K562 (cell line): ENCODE data around the gene MLN. TPM values are rescaled to one million over a fixed set of nuclear protein-coding genes. Genes with fewer than 3 reads are reported as not detected.

ENCODE experiments used
- BCOR ChIP-seq: fragments of 450-650 bp; IDR thresholded peaks from 2 replicates; pipeline ENCODE4 v1.6.1; 2016
- HMGN3 ChIP-seq: IDR thresholded peaks from 2 replicates; pipeline ENCODE4 v1.6.1; 2011; ENCODE audit warnings: borderline replicate concordance, low read depth, mild to moderate bottlenecking, mixed read lengths, low read length; ENCODE audit not compliant: insufficient read length; ENCODE audit errors: extremely low read depth
- KDM1A ChIP-seq, 2 experiments: fragments of 450-650 bp; IDR thresholded peaks; 2 replicates each; pipeline ENCODE4 v1.6.1; 2016; ENCODE audit warnings: mild to moderate bottlenecking in 2 of 2
- PTRF ChIP-seq: fragments of 450-650 bp; IDR thresholded peaks from 2 replicates; pipeline ENCODE4 v1.6.1; 2016; ENCODE audit warnings: mild to moderate bottlenecking, missing genetic modification characterization, missing compliant biosample characterization
- RBM25 ChIP-seq: fragments of 200-400 bp; formaldehyde crosslinking; IDR thresholded peaks from 2 replicates; pipeline ENCODE4 v1.6.1; 2018; ENCODE audit warnings: low read length, low read depth, moderate library complexity; ENCODE audit not compliant: severe bottlenecking
- SMARCA5 ChIP-seq: fragments of 450-650 bp; IDR thresholded peaks from 2 replicates; pipeline ENCODE4 v1.6.1; 2016
- SRF ChIP-seq, 2 experiments: fragments of 250-450, 450-650 bp in 1 of 2; sonication (Bioruptor Pico) in 1 of 2; sonication (generic) in 1 of 2; formaldehyde crosslinking; IDR thresholded peaks; 2 replicates each; pipeline versions ENCODE4 v1.5.0 to v1.5.1; 2020 to 2022; ENCODE audit warnings: mild to moderate bottlenecking in 1 of 2, missing genetic modification reagents in 1 of 2
- ZNF592 ChIP-seq: fragments of 450-650 bp; IDR thresholded peaks from 2 replicates; pipeline ENCODE4 v1.6.1; 2017; ENCODE audit warnings: antibody characterized with exemption, mild to moderate bottlenecking
- polyA plus RNA-seq, 8 experiments: library from polyadenylated mRNA; depleted of rRNA in 4 of 8; stranded (reverse) in 5 of 8; unstranded in 3 of 8; fragments of >200 nt; fragmentation: Nextera tagmentation in 2 of 8; fragmentation: Illumina TruSeq in 1 of 8; extraction: Ambion mirVana in 2 of 8; extraction: Trizol in 1 of 8; gene quantifications; 2 replicates each; pipeline versions ENCODE4 v1.2.1 to v1.2.3, GENCODE V29; 2011 to 2014; ENCODE audit warnings: inconsistent platforms in 1 of 8, missing spikeins in 1 of 8
- total RNA-seq, 7 experiments: library from RNA; depleted of rRNA in 6 of 7; stranded (reverse); fragments of >200 nt in 6 of 7; fragmentation: Illumina TruSeq in 2 of 7; extraction: Trizol in 2 of 7; gene quantifications; 2 replicates each; pipeline versions ENCODE4 v1.2.1 to v1.2.3, GENCODE V29; 2011 to 2021; ENCODE audit warnings: low replicate concordance in 1 of 7
- TF ChIP-seq, protein P1 (sequence below), 2 experiments: fragments of 450-650 bp; formaldehyde crosslinking in 1 of 2; IDR thresholded peaks; 2 replicates each; pipeline versions ENCODE4 v1.4.0 to v1.6.1; 2014 to 2020; ENCODE audit warnings: mild to moderate bottlenecking in 2 of 2, borderline replicate concordance in 1 of 2, low read depth in 1 of 2

Gene MLN
- total and polyA plus RNA-seq, 9 of the 15 experiments (the other 6 are each of a cell fraction or from before 2014, with no cell fraction given) = not detected

- TF ChIP-seq, protein P1, sequence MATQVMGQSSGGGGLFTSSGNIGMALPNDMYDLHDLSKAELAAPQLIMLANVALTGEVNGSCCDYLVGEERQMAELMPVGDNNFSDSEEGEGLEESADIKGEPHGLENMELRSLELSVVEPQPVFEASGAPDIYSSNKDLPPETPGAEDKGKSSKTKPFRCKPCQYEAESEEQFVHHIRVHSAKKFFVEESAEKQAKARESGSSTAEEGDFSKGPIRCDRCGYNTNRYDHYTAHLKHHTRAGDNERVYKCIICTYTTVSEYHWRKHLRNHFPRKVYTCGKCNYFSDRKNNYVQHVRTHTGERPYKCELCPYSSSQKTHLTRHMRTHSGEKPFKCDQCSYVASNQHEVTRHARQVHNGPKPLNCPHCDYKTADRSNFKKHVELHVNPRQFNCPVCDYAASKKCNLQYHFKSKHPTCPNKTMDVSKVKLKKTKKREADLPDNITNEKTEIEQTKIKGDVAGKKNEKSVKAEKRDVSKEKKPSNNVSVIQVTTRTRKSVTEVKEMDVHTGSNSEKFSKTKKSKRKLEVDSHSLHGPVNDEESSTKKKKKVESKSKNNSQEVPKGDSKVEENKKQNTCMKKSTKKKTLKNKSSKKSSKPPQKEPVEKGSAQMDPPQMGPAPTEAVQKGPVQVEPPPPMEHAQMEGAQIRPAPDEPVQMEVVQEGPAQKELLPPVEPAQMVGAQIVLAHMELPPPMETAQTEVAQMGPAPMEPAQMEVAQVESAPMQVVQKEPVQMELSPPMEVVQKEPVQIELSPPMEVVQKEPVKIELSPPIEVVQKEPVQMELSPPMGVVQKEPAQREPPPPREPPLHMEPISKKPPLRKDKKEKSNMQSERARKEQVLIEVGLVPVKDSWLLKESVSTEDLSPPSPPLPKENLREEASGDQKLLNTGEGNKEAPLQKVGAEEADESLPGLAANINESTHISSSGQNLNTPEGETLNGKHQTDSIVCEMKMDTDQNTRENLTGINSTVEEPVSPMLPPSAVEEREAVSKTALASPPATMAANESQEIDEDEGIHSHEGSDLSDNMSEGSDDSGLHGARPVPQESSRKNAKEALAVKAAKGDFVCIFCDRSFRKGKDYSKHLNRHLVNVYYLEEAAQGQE (IDR thresholded peaks at IDR 0.05; ENCODE audit: borderline replicate concordance) = peak; percentile 83
- TF ChIP-seq, protein P1 (CRISPR knock-in tag; IDR thresholded peaks at IDR 0.05; ENCODE audit: low read depth) = no peak
- TF ChIP-seq SMARCA5 (peak; percentile 44; the same call in 1 of the 2 replicates), RBM25 (peak; percentile 88), KDM1A (IDR thresholded peaks at IDR 0.05) (0 out of 4 replicates have a peak, but pooled peaks of 1 of the 2 experiments have one; percentile 11), BCOR (peak; percentile 63), SRF (CRISPR knock-in tag; IDR thresholded peaks at IDR 0.05) (no peak), ZNF592 (0 out of 2 replicates have a peak, but pooled peaks have one; percentile 30), PTRF (tag) (no peak), HMGN3 (no peak)
Observed at GRCh38 chr6:33836806-33837469, 33.1 kb upstream of the MLN start (continued).
